HepG2 (cell line): Measurements from ENCODE around the gene IFT52. TPM values are rescaled to one million over a fixed set of nuclear protein-coding genes. Genes with fewer than 3 reads are reported as not detected.
A peak's percentile ranks its signal among the peaks of the same experiment; 100 is the strongest.

Experiments
- ATF3 ChIP-seq: sonication (generic); formaldehyde crosslinking; IDR thresholded peaks from 2 replicates; pipeline ENCODE4 v1.4.0; 2020; ENCODE audit warnings: missing genetic modification reagents
- BCL6 ChIP-seq: IDR thresholded peaks from 2 replicates; pipeline ENCODE4 v1.6.1; 2016; ENCODE audit warnings: missing genetic modification reagents, missing compliant biosample characterization
- BHLHE40 ChIP-seq: IDR thresholded peaks from 2 replicates; pipeline ENCODE4 v1.6.1; 2011; ENCODE audit warnings: low read length, improper control_type of control experiment
- BORCS8-MEF2B ChIP-seq: sonication (generic); formaldehyde crosslinking; IDR thresholded peaks from 2 replicates; pipeline ENCODE4 v1.8.0; 2022; ENCODE audit warnings: mild to moderate bottlenecking, missing genetic modification reagents
- GATAD2A ChIP-seq: IDR thresholded peaks from 2 replicates; pipeline ENCODE4 v1.6.1; 2016
- HMGXB4 ChIP-seq, 2 experiments: sonication (generic) in 1 of 2; formaldehyde crosslinking in 1 of 2; IDR thresholded peaks; 2 replicates each; pipeline versions ENCODE4 v1.4.0 to v1.6.1; 2018 to 2020; ENCODE audit warnings: missing genetic modification reagents in 2 of 2, borderline replicate concordance in 1 of 2, low read depth in 1 of 2, mild to moderate bottlenecking in 1 of 2, missing biosample characterization in 1 of 2
- HNRNPLL ChIP-seq: fragments of 200-400 bp; formaldehyde crosslinking; IDR thresholded peaks from 2 replicates; pipeline ENCODE4 v1.6.1; 2017; ENCODE audit warnings: mild to moderate bottlenecking, low read depth, low read length; ENCODE audit not compliant: poor library complexity, severe bottlenecking
- KMT2B ChIP-seq: IDR thresholded peaks from 2 replicates; pipeline ENCODE4 v1.6.1; 2016; ENCODE audit warnings: missing genetic modification reagents, missing compliant biosample characterization
- MEF2D ChIP-seq: sonication (generic); formaldehyde crosslinking; IDR thresholded peaks from 2 replicates; pipeline ENCODE4 v1.5.1; 2020; ENCODE audit warnings: mild to moderate bottlenecking, missing genetic modification reagents
- MIER3 ChIP-seq: IDR thresholded peaks from 2 replicates; pipeline ENCODE4 v1.6.1; 2016; ENCODE audit warnings: missing compliant biosample characterization, borderline replicate concordance
- POLR2AphosphoS5 ChIP-seq: IDR thresholded peaks from 2 replicates; pipeline ENCODE4 v1.6.1; 2012; ENCODE audit warnings: low read depth, low read length
- PRDM10 ChIP-seq: sonication (generic); formaldehyde crosslinking; IDR thresholded peaks from 2 replicates; pipeline ENCODE4 v1.4.0; 2020; ENCODE audit warnings: low read depth, missing genetic modification reagents
- RARA ChIP-seq: IDR thresholded peaks from 2 replicates; pipeline ENCODE4 v1.6.1; 2016; ENCODE audit warnings: missing genetic modification reagents, missing compliant biosample characterization
- TGIF2 ChIP-seq: IDR thresholded peaks from 2 replicates; pipeline ENCODE4 v1.6.1; 2016; ENCODE audit warnings: control low read depth, missing compliant biosample characterization
- ZNF124 ChIP-seq: sonication (generic); formaldehyde crosslinking; IDR thresholded peaks from 2 replicates; pipeline ENCODE4 v1.4.0; 2020; ENCODE audit warnings: missing genetic modification reagents
- ZNF143 ChIP-seq: sonication (generic); formaldehyde crosslinking; IDR thresholded peaks from 2 replicates; pipeline ENCODE4 v1.4.0; 2020; ENCODE audit warnings: missing genetic modification reagents
- ZNF3 ChIP-seq: IDR thresholded peaks from 2 replicates; pipeline ENCODE4 v1.7.0; 2017; ENCODE audit warnings: inconsistent platforms
- ZNF326 ChIP-seq: sonication (generic); formaldehyde crosslinking; IDR thresholded peaks from 2 replicates; pipeline ENCODE4 v1.4.0; 2020; ENCODE audit warnings: missing genetic modification reagents, borderline replicate concordance
- ZNF382 ChIP-seq: sonication (generic); formaldehyde crosslinking; IDR thresholded peaks from 2 replicates; pipeline ENCODE4 v1.5.0; 2020; ENCODE audit warnings: missing genetic modification reagents, mild to moderate bottlenecking, borderline replicate concordance
- ZNF549 ChIP-seq: sonication (generic); formaldehyde crosslinking; IDR thresholded peaks from 2 replicates; pipeline ENCODE4 v1.5.0; 2020; ENCODE audit warnings: missing genetic modification reagents
- ZNF597 ChIP-seq: sonication (generic); formaldehyde crosslinking; IDR thresholded peaks from 2 replicates; pipeline ENCODE4 v1.5.0; 2020; ENCODE audit warnings: missing genetic modification reagents
- ZSCAN30 ChIP-seq: sonication (generic); formaldehyde crosslinking; IDR thresholded peaks from 2 replicates; pipeline ENCODE4 v1.5.0; 2020; ENCODE audit warnings: mild to moderate bottlenecking, missing genetic modification reagents
- polyA plus RNA-seq, 8 experiments: library from polyadenylated mRNA; depleted of rRNA in 3 of 8; stranded (reverse) in 7 of 8; unstranded in 1 of 8; fragments of >200 nt; fragmentation: Illumina TruSeq in 4 of 8; extraction: Trizol in 4 of 8; gene quantifications; 2 replicates each; pipeline versions ENCODE4 v1.2.1 to v1.2.3, GENCODE V29; 2011 to 2016; ENCODE audit warnings: low read depth in 4 of 8, missing spikeins in 1 of 8, mixed read lengths in 1 of 8; ENCODE audit not compliant: insufficient read depth in 1 of 8
- total RNA-seq, 5 experiments: library from RNA; depleted of rRNA; stranded (reverse); fragments of >200 nt; fragmentation: Illumina TruSeq; extraction: Trizol; gene quantifications; 2 replicates each; pipeline ENCODE4 v1.2.3, GENCODE V29; 2016; ENCODE audit warnings: low read depth in 1 of 5
- TF ChIP-seq, protein P1 (sequence below): sonication (generic); formaldehyde crosslinking; IDR thresholded peaks from 2 replicates; pipeline ENCODE4 v1.4.0; 2020; ENCODE audit warnings: missing genetic modification reagents

IFT52 gene
- total and polyA plus RNA-seq, 2 of the 13 experiments (the other 11 are each of a cell fraction or from before 2014, with no cell fraction given) = 48.0 to 64.0 TPM

DNA sequence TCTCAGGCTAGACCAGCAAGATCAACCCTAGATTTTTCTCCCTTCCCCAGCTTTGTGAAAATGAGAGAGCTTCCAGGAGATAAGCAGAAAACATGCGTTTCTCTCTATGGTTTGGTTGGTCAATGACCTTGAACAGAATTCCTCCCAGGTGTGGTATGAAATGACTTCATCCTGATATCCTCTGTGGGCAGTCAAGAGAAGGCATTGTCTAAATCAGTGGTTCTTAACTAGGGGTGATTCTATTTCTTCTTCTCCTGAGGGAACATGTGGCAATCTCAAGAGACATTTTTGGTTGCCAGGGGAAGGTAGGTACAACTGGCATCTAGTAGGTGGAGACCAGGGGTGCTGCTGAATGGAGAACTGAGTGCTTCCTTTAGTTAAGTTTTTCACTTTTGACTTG is 12.4 kb downstream of the IFT52 start (continued):
- TF ChIP-seq PRDM10 (CRISPR knock-in tag) (0 out of 2 replicates have a peak, but pooled peaks have one; percentile 37), ZNF549 (CRISPR knock-in tag) (no peak), ZNF143 (CRISPR knock-in tag) (no peak), ZSCAN30 (CRISPR knock-in tag) (no peak), BORCS8-MEF2B (CRISPR knock-in tag) (no peak), HNRNPLL (no peak), TGIF2 (CRISPR knock-in tag) (0 out of 2 replicates have a peak, but pooled peaks have one; percentile 51), MEF2D (no peak), BCL6 (CRISPR knock-in tag) (no peak), ZNF3 (no peak), BHLHE40 (no peak), ZNF124 (CRISPR knock-in tag) (no peak), RARA (CRISPR knock-in tag) (no peak), ZNF382 (no peak), ZNF326 (CRISPR knock-in tag) (no peak), ATF3 (CRISPR knock-in tag) (0 out of 2 replicates have a peak, but pooled peaks have one; percentile 42), MIER3 (CRISPR knock-in tag) (no peak), ZNF597 (no peak), GATAD2A (CRISPR knock-in tag) (0 out of 2 replicates have a peak, but pooled peaks have one; percentile 14), POLR2AphosphoS5 (no peak), KMT2B (CRISPR knock-in tag) (no peak), HMGXB4 (CRISPR knock-in tag; IDR thresholded peaks at IDR 0.05; ENCODE audit: borderline replicate concordance in 1 of 2, low read depth in 1 of 2) (no peak)
- TF ChIP-seq, protein P1, sequence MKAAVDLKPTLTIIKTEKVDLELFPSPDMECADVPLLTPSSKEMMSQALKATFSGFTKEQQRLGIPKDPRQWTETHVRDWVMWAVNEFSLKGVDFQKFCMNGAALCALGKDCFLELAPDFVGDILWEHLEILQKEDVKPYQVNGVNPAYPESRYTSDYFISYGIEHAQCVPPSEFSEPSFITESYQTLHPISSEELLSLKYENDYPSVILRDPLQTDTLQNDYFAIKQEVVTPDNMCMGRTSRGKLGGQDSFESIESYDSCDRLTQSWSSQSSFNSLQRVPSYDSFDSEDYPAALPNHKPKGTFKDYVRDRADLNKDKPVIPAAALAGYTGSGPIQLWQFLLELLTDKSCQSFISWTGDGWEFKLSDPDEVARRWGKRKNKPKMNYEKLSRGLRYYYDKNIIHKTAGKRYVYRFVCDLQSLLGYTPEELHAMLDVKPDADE (CRISPR knock-in tag) = no peak
